A673 (cell line): ENCODE measurements around the gene PIM3. TPM values are rescaled to one million over a fixed set of nuclear protein-coding genes. Genes with fewer than 3 reads are reported as not detected.

ENCODE experiments used
- BruUV-seq: library from RNA; stranded (reverse); fragments of 400-500 nt; replicated peaks from 2 replicates; lab custom pipeline; 2021; lab: Mats Ljungman, UMichigan
- CTCF ChIA-PET: fragments of 300-600 bp; sonication (Branson Sonifier 250); formaldehyde crosslinking; loops from one replicate; lab custom pipeline; 2022; ENCODE audit warnings: antibody characterized with exemption; lab: Charles Lee
- POLR2A ChIA-PET: fragments of 300-600 bp; sonication (Branson Sonifier 250); formaldehyde crosslinking; loops from one replicate; lab custom pipeline; 2022; ENCODE audit warnings: antibody characterized with exemption; ENCODE audit not compliant: low non-redundant PET; lab: Charles Lee
- DNase-seq: peaks from one replicate; pipeline ENCODE4 v3.0.0-alpha.2; 2015; ENCODE audit warnings: low spot score
- H3K27ac ChIP-seq: fragments of 200-600 bp; sonication (generic); 2 replicates; pipeline ENCODE4 v1.5.1; 2016; ENCODE audit warnings: mixed run types, low read depth, mild to moderate bottlenecking, mixed read lengths, antibody characterized with exemption, low read length; ENCODE audit not compliant: poor library complexity, severe bottlenecking
- H3K27me3 ChIP-seq: fragments of 200-600 bp; sonication (generic); replicated peaks from 2 replicates; pipeline ENCODE4 v1.6.1; 2017; ENCODE audit warnings: mixed run types, low read depth, mild to moderate bottlenecking, mixed read lengths, antibody characterized with exemption, low read length; ENCODE audit not compliant: insufficient read depth, poor library complexity
- H3K36me3 ChIP-seq: fragments of 200-600 bp; sonication (generic); 2 replicates; pipeline ENCODE4 v1.6.1; 2016; ENCODE audit warnings: mixed run types, mild to moderate bottlenecking, mixed read lengths, antibody characterized with exemption, low read length; ENCODE audit not compliant: insufficient read depth, poor library complexity, severe bottlenecking
- H3K4me1 ChIP-seq: fragments of 200-600 bp; sonication (generic); 2 replicates; pipeline ENCODE4 v1.6.1; 2017; ENCODE audit warnings: mixed run types, mild to moderate bottlenecking, mixed read lengths, antibody characterized with exemption, low read length; ENCODE audit not compliant: insufficient read depth, poor library complexity, severe bottlenecking
- H3K4me3 ChIP-seq: fragments of 200-600 bp; sonication (generic); 2 replicates; pipeline ENCODE4 v1.5.1; 2016; ENCODE audit warnings: low read depth, mixed run types, mild to moderate bottlenecking, mixed read lengths, low read length; ENCODE audit not compliant: poor library complexity, severe bottlenecking
- H3K9me3 ChIP-seq: fragments of 200-600 bp; sonication (generic); 2 replicates; pipeline ENCODE4 v1.6.1; 2016; ENCODE audit warnings: mixed run types, low read depth, mild to moderate bottlenecking, mixed read lengths, antibody characterized with exemption, low read length; ENCODE audit not compliant: poor library complexity, severe bottlenecking
- EZH2 ChIP-seq: fragments of 200-600 bp; sonication (generic); IDR thresholded peaks from 2 replicates; pipeline ENCODE4 v1.6.1; 2017; ENCODE audit warnings: borderline replicate concordance, low read depth, mild to moderate bottlenecking, mixed read lengths, antibody characterized with exemption, low read length; ENCODE audit not compliant: poor library complexity, severe bottlenecking
- intact Hi-C: fragments of 100-400 bp; cut with micrococcal nuclease; formaldehyde crosslinking; loops from one replicate; pipeline ENCODE4 v1.10.0; 2022; ENCODE audit not compliant: unreplicated experiment
- total RNA-seq: library from RNA; stranded (reverse); gene quantifications from 2 replicates; pipeline ENCODE4 v1.2.3, GENCODE V29; 2021
- TF ChIP-seq, protein P1 (sequence below): fragments of 300-800, 200-600 bp; sonication (generic); conservative IDR thresholded peaks from 2 replicates; pipeline ENCODE4 v1.5.1; 2017; ENCODE audit warnings: low read depth, mild to moderate bottlenecking, antibody characterized with exemption, low read length, moderate library complexity, mixed read lengths

The PIM3 gene
- total RNA-seq, 1 experiment from 2014 or later = 71.3 TPM

DNA sequence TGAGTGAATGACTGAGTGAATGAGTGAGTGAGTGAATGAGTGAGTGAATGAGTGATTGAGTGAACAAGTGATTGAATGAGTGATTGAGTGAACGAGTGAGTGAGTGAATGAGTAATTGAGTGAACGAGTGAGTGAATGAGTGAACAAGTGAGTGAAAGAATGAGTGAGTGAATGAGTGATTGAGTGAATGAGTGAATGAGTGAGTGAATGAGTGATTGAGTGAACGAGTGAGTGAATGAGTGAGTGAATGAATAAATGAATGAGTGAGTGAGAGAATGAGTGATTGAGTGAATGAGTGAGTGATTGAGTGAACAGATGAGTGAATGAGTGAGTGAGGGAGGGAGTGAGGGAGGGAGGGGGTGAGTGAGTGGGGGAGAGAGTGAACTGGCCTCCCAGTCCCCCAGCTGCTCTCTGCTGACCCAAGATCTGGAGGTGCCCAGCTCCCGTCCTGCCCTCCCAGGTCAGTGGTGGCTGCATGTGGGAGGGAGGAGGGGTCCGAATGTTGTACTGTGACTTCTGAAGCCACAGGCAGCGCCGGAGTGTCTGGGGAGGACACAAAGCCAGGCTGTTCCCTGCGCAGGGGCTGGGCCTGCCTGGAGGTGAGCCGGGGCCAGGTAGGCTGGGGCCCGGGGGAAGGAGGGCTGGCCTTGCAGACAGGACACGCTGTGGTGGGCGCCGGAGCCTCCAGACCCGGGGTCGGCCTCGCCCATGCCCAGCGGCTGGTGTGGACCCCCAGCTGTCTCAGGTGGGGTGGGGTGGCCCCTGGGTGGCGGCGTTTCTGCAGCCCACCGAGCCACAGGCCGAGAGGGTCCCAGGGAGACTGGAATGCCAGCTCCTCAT, 17.8 kb upstream of the PIM3 start:
- no peaks in the 10 kb centered on the region for H3K27me3 ChIP-seq
- no peaks in the 10 kb centered on the region for H3K36me3 ChIP-seq
- intact Hi-C loops = no loop called here
- H3K4me3 ChIP-seq = no peak overlapping the region
- CTCF ChIA-PET = no interaction called here
- H3K27ac ChIP-seq = peak overlapping the region; percentile 42
- H3K9me3 ChIP-seq = no peaks in the 10 kb centered on the region
- no TSS peak for BruUV-seq
- H3K4me1 ChIP-seq = peaks cover 21% of the 10 kb centered on the region
- POLR2A ChIA-PET = no interaction called here
- TF ChIP-seq EZH2 = no peak
- TF ChIP-seq, protein P1, sequence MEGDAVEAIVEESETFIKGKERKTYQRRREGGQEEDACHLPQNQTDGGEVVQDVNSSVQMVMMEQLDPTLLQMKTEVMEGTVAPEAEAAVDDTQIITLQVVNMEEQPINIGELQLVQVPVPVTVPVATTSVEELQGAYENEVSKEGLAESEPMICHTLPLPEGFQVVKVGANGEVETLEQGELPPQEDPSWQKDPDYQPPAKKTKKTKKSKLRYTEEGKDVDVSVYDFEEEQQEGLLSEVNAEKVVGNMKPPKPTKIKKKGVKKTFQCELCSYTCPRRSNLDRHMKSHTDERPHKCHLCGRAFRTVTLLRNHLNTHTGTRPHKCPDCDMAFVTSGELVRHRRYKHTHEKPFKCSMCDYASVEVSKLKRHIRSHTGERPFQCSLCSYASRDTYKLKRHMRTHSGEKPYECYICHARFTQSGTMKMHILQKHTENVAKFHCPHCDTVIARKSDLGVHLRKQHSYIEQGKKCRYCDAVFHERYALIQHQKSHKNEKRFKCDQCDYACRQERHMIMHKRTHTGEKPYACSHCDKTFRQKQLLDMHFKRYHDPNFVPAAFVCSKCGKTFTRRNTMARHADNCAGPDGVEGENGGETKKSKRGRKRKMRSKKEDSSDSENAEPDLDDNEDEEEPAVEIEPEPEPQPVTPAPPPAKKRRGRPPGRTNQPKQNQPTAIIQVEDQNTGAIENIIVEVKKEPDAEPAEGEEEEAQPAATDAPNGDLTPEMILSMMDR = no peak
- no peak for DNase-seq

DNA sequence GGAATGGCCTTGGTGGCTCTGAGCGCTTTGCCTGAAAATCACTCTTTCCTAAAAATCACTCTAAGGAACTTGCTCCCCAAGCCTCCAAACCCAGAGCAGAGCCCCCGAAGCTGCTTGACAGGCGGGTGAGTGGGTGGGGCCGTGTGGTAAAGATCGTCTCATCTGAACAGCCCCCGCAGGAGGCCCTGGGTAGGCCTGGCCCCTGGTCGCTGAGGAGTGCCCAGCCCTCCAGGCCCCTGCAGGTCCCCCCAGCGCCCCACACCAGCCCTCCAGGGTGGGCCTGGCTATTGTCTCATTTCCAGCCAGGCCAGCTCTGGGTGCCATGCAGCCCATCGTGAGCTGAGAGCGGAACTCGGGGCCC, 17.2 kb upstream of the PIM3 start:
- ChIA-PET CTCF (no interaction called here), POLR2A (no interaction called here)
- no peak overlapping the region for H3K4me3 ChIP-seq
- H3K36me3 ChIP-seq = no peaks in the 10 kb centered on the region
- no TSS peak for BruUV-seq
- H3K4me1 ChIP-seq = peaks cover 22% of the 10 kb centered on the region
- DNase-seq = no peak
- no peaks in the 10 kb centered on the region for H3K9me3 ChIP-seq
- H3K27ac ChIP-seq = peak overlapping the region; percentile 82
- intact Hi-C loops = no loop called here
- TF ChIP-seq EZH2 = no peak
- TF ChIP-seq, protein P1 = no peak
- H3K27me3 ChIP-seq = no peaks in the 10 kb centered on the region

DNA sequence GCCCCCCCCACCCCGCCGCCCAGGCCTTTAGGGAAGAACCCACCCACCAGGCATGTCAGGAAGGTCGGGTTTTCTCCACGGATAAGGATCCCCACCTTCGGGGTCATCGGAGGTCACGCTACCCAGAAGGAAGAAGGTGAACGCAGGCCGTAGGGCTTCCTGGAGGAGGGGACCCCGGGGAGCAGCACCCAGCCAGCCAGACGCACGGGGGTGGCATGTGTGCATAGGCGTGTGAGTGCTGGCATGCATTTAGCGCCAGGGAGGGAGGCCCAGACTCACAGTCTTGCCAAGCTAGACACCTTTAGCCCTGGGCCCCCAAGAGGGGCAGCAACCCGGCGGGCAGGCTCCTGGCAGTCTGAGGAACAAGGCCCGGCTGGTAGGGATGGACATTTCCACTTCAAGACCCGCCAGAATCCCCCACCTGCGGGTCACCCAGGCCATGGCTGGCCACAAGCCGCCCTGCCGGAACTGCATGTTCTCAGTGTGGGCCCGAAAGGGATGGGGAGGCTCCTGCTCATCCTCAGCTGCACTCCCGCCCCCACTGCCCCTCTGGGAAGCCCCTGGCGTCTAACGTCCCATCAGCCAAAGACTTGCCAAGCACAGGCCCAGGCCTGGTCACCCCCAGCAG, 16.7 kb upstream of the PIM3 start:
- Histone ChIP-seq H3K27me3 (no peaks in the 10 kb centered on the region), H3K36me3 (no peaks in the 10 kb centered on the region), H3K4me3 (peak overlapping the region; percentile 2), H3K27ac (peak overlapping the region; percentile 82), H3K9me3 (no peaks in the 10 kb centered on the region), H3K4me1 (peaks cover 22% of the 10 kb centered on the region)
- CTCF ChIA-PET = no interaction called here
- intact Hi-C loops = no loop called here
- BruUV-seq = no TSS peak
- POLR2A ChIA-PET = no interaction called here
- DNase-seq = no peak
- TF ChIP-seq EZH2 = no peak
- TF ChIP-seq, protein P1 = no peak
